ENCODE measurements around the gene MED22.

Gene MED22

GRCh38 chr9:133355881-133356357 lies 8.0 kb upstream of the MED22 start:
- peaks cover 37 to 66% (median 56%) of the 10 kb centered on the region in 11 experiments for H3K36me3 ChIP-seq
- peaks cover 62 to 92% (median 77%) of the 10 kb centered on the region in 10 experiments for H3K4me1 ChIP-seq
- H3K9ac ChIP-seq = peak overlapping the region; percentile 85 to 93 (median 90)
- no peaks in the 10 kb centered on the region for H3K27me3 ChIP-seq
- peak overlapping the region; percentile 58 to 95 (median 93); a peak in 21 of 22 replicates for H3K27ac ChIP-seq
- peak overlapping the region; percentile 88 to 98 (median 94) for H3K4me2 ChIP-seq
- H3K9me3 ChIP-seq (replicated peaks in 1 of 11) = no peaks in the 10 kb centered on the region
- H3K4me3 ChIP-seq = peak overlapping the region; percentile 67 to 88 (median 78)
- H4K20me1 ChIP-seq = peaks cover 35 to 89% (median 70%) of the 10 kb centered on the region in 11 experiments
- TF ChIP-seq Cebpa-rat (IDR thresholded peaks at IDR 0.05) = no peak

- peak in 8 of 11 experiments; percentile 23 to 75 (median 63); a peak in 10 of 22 replicates for TF ChIP-seq Cebpa-rat (IDR thresholded peaks at IDR 0.05)
- Histone ChIP-seq H3K9me3 (replicated peaks in 1 of 11) (no peaks in the 10 kb centered on the region), H3K4me3 (peak overlapping the region in 8 of 10 experiments; percentile 67 to 88 (median 80); a peak in 10 of 20 replicates), H3K4me2 (peak overlapping the region; percentile 88 to 98 (median 94)), H3K36me3 (peaks cover 37 to 66% (median 56%) of the 10 kb centered on the region in 11 experiments), H3K27me3 (no peaks in the 10 kb centered on the region), H3K27ac (peak overlapping the region in 9 of 11 experiments; percentile 83 to 95 (median 93); a peak in 18 of 22 replicates), H3K9ac (peak overlapping the region; percentile 85 to 93 (median 90); a peak in 19 of 22 replicates), H3K4me1 (peaks cover 62 to 92% (median 77%) of the 10 kb centered on the region in 10 experiments), H4K20me1 (peaks cover 35 to 89% (median 70%) of the 10 kb centered on the region in 11 experiments)
These were observed 6.8 kb upstream of the MED22 start for GRCh38 chr9:133354766-133355165.

GRCh38 chr9:133353548-133353947 lies 5.6 kb upstream of the MED22 start:
- H3K27me3 ChIP-seq = no peaks in the 10 kb centered on the region
- no peak overlapping the region for H3K4me3 ChIP-seq
- H4K20me1 ChIP-seq = peaks cover 45 to 89% (median 70%) of the 10 kb centered on the region in 11 experiments
- peaks cover 64 to 88% (median 76%) of the 10 kb centered on the region in 10 experiments for H3K4me1 ChIP-seq
- no peaks in the 10 kb centered on the region for H3K9me3 ChIP-seq (replicated peaks in 1 of 11)
- H3K4me2 ChIP-seq = peak overlapping the region in 7 of 11 experiments; percentile 1 to 98 (median 93); a peak in 7 of 22 replicates
- peak overlapping the region in 10 of 11 experiments; percentile 7 to 95 (median 93); a peak in 16 of 22 replicates for H3K27ac ChIP-seq
- no peak for TF ChIP-seq Cebpa-rat (IDR thresholded peaks at IDR 0.05)
- peaks cover 44 to 66% (median 56%) of the 10 kb centered on the region in 11 experiments for H3K36me3 ChIP-seq
- peak overlapping the region; percentile 39 to 93 (median 90); a peak in 15 of 22 replicates for H3K9ac ChIP-seq

- H3K27ac ChIP-seq = peak overlapping the region in 10 of 11 experiments; percentile 7 to 95 (median 92); a peak in 15 of 22 replicates
- peaks cover 45 to 85% (median 63%) of the 10 kb centered on the region in 11 experiments for H4K20me1 ChIP-seq
- peak overlapping the region in 3 of 11 experiments; percentile 0 to 98 (median 7); a peak in 3 of 22 replicates for H3K4me2 ChIP-seq
- H3K9me3 ChIP-seq (replicated peaks in 1 of 11) = no peaks in the 10 kb centered on the region
- H3K27me3 ChIP-seq = no peaks in the 10 kb centered on the region
- H3K9ac ChIP-seq = peak overlapping the region in 8 of 11 experiments; percentile 28 to 91 (median 62); a peak in 12 of 22 replicates
- TF ChIP-seq Cebpa-rat (IDR thresholded peaks at IDR 0.05) = no peak
- peaks cover 44 to 60% (median 52%) of the 10 kb centered on the region in 11 experiments for H3K36me3 ChIP-seq
- H3K4me1 ChIP-seq = peaks cover 58 to 81% (median 69%) of the 10 kb centered on the region in 10 experiments
- no peak overlapping the region for H3K4me3 ChIP-seq
These were observed 4.9 kb upstream of the MED22 start for GRCh38 chr9:133352635-133353340.

- no peaks in the 10 kb centered on the region for H3K9me3 ChIP-seq (replicated peaks in 1 of 11)
- peak overlapping the region in 8 of 11 experiments; percentile 19 to 95 (median 90); a peak in 9 of 22 replicates for H3K27ac ChIP-seq
- TF ChIP-seq Cebpa-rat (IDR thresholded peaks at IDR 0.05) = no peak
- H4K20me1 ChIP-seq = peaks cover 45 to 78% (median 61%) of the 10 kb centered on the region in 11 experiments
- no peak overlapping the region for H3K4me3 ChIP-seq
- peak overlapping the region in 8 of 11 experiments; percentile 16 to 100 (median 99); a peak in 9 of 22 replicates for H3K9ac ChIP-seq
- peak overlapping the region; percentile 3 to 98 (median 94); a peak in 12 of 22 replicates for H3K4me2 ChIP-seq
- H3K36me3 ChIP-seq = peaks cover 44 to 57% (median 52%) of the 10 kb centered on the region in 11 experiments
- peaks cover 52 to 74% (median 62%) of the 10 kb centered on the region in 10 experiments for H3K4me1 ChIP-seq
- H3K27me3 ChIP-seq = no peaks in the 10 kb centered on the region
These were observed 4.1 kb upstream of the MED22 start for GRCh38 chr9:133351908-133352634.

- peaks cover 44 to 57% (median 52%) of the 10 kb centered on the region in 11 experiments for H3K36me3 ChIP-seq
- H3K27me3 ChIP-seq = no peaks in the 10 kb centered on the region
- no peaks in the 10 kb centered on the region for H3K9me3 ChIP-seq (replicated peaks in 1 of 11)
- H4K20me1 ChIP-seq = peaks cover 45 to 78% (median 63%) of the 10 kb centered on the region in 11 experiments
- TF ChIP-seq Cebpa-rat (IDR thresholded peaks at IDR 0.05) = no peak
- peak overlapping the region; percentile 3 to 98 (median 96); a peak in 16 of 22 replicates for H3K4me2 ChIP-seq
- peak overlapping the region in 4 of 11 experiments; percentile 19 to 95 (median 42); a peak in 4 of 22 replicates for H3K27ac ChIP-seq
- peaks cover 54 to 74% (median 63%) of the 10 kb centered on the region in 10 experiments for H3K4me1 ChIP-seq
- peak overlapping the region in 8 of 11 experiments; percentile 16 to 100 (median 99); a peak in 10 of 22 replicates for H3K9ac ChIP-seq
- H3K4me3 ChIP-seq = no peak overlapping the region
These were observed 3.6 kb upstream of the MED22 start for GRCh38 chr9:133351526-133351907.

- no peaks in the 10 kb centered on the region for H3K27me3 ChIP-seq
- H3K9ac ChIP-seq = peak overlapping the region; percentile 99 to 100 (median 99)
These were observed 2.2 kb upstream of the MED22 start for GRCh38 chr9:133349965-133350616.

More at GRCh38 chr9:133349965-133350616, 2.2 kb upstream of the MED22 start:
- peak overlapping the region; percentile 89 to 99 (median 96) for H3K4me3 ChIP-seq
- H3K9me3 ChIP-seq (replicated peaks in 1 of 11) = no peaks in the 10 kb centered on the region
- peaks cover 57 to 70% (median 64%) of the 10 kb centered on the region in 11 experiments for H3K36me3 ChIP-seq
- no peak for TF ChIP-seq Cebpa-rat (IDR thresholded peaks at IDR 0.05)
- H4K20me1 ChIP-seq = peaks cover 47 to 89% (median 76%) of the 10 kb centered on the region in 11 experiments
- peak overlapping the region; percentile 86 to 98 (median 96) for H3K4me2 ChIP-seq
- peak overlapping the region in 9 of 11 experiments; percentile 95 to 100 (median 98); a peak in 15 of 22 replicates for H3K27ac ChIP-seq
- H3K4me1 ChIP-seq = peaks cover 57 to 77% (median 66%) of the 10 kb centered on the region in 10 experiments
